K562 (cell line): Measurements from ENCODE around the gene IDH3G. TPM values are rescaled to one million over a fixed set of nuclear protein-coding genes. Genes with fewer than 3 reads are reported as not detected.
A peak's percentile ranks its signal among the peaks of the same experiment; 100 is the strongest.

ENCODE experiments used
- ARID3A ChIP-seq: IDR thresholded peaks from 2 replicates; pipeline ENCODE4 v1.6.1; 2012; ENCODE audit warnings: low read depth, low read length, improper control_type of control experiment, borderline replicate concordance
- GTF2E2 ChIP-seq: fragments of 200-800 bp; sonication (Bioruptor generic); IDR thresholded peaks from 2 replicates; pipeline ENCODE4 v1.6.1; 2016; ENCODE audit warnings: missing genetic modification characterization, missing compliant biosample characterization
- IRF9 ChIP-seq: fragments of 450-650 bp; IDR thresholded peaks from 2 replicates; pipeline ENCODE4 v1.6.1; 2016; ENCODE audit warnings: missing biosample characterization, missing genetic modification characterization
- MBD1 ChIP-seq: fragments of 250-450 bp; sonication (Bioruptor Pico); IDR thresholded peaks from 2 replicates; pipeline ENCODE4 v1.8.0; 2022; ENCODE audit warnings: inconsistent platforms
- THAP7 ChIP-seq: fragments of 250-450 bp; sonication (Bioruptor Pico); IDR thresholded peaks from 2 replicates; pipeline ENCODE4 v1.5.0; 2021
- ZBTB26 ChIP-seq: fragments of 450-650 bp; formaldehyde crosslinking; IDR thresholded peaks from 2 replicates; pipeline ENCODE4 v1.4.0; 2022; ENCODE audit warnings: missing genetic modification characterization
- ZBTB34 ChIP-seq: fragments of 250-450 bp; sonication (Bioruptor Pico); IDR thresholded peaks from 2 replicates; pipeline ENCODE4 v1.8.0; 2021; ENCODE audit warnings: mild to moderate bottlenecking, moderate library complexity
- ZHX1 ChIP-seq: fragments of 150-350 bp; conservative IDR thresholded peaks from 2 replicates; pipeline ENCODE4 v1.6.1; 2014; ENCODE audit warnings: low read length
- ZNF274 ChIP-seq: IDR thresholded peaks from 2 replicates; pipeline ENCODE4 v1.6.1; 2011; ENCODE audit warnings: low read depth, mild to moderate bottlenecking, low read length, moderate library complexity, borderline replicate concordance
- ZNF740 ChIP-seq, 3 experiments: fragments of 200-800 bp in 1 of 3; sonication (Bioruptor generic) in 1 of 3; sonication (generic) in 1 of 3; formaldehyde crosslinking in 1 of 3; IDR thresholded peaks; 2 replicates each; pipeline versions ENCODE4 v1.6.1 to v1.8.0; 2016 to 2022; ENCODE audit warnings: mild to moderate bottlenecking in 2 of 3, missing compliant biosample characterization in 2 of 3, missing genetic modification characterization in 2 of 3, missing genetic modification reagents in 1 of 3
- ZNF764 ChIP-seq: fragments of 250-450 bp; sonication (Bioruptor Pico); IDR thresholded peaks from 2 replicates; pipeline ENCODE4 v1.4.0; 2020; ENCODE audit warnings: low read depth, mild to moderate bottlenecking, moderate library complexity
- polyA plus RNA-seq, 8 experiments: library from polyadenylated mRNA; depleted of rRNA in 4 of 8; stranded (reverse) in 5 of 8; unstranded in 3 of 8; fragments of >200 nt; fragmentation: Nextera tagmentation in 2 of 8; fragmentation: Illumina TruSeq in 1 of 8; extraction: Ambion mirVana in 2 of 8; extraction: Trizol in 1 of 8; gene quantifications; 2 replicates each; pipeline versions ENCODE4 v1.2.1 to v1.2.3, GENCODE V29; 2011 to 2014; ENCODE audit warnings: inconsistent platforms in 1 of 8, missing spikeins in 1 of 8
- total RNA-seq, 7 experiments: library from RNA; depleted of rRNA in 6 of 7; stranded (reverse); fragments of >200 nt in 6 of 7; fragmentation: Illumina TruSeq in 2 of 7; extraction: Trizol in 2 of 7; gene quantifications; 2 replicates each; pipeline versions ENCODE4 v1.2.1 to v1.2.3, GENCODE V29; 2011 to 2021; ENCODE audit warnings: low replicate concordance in 1 of 7

The IDH3G gene
- total and polyA plus RNA-seq, 9 of the 15 experiments (the other 6 are each of a cell fraction or from before 2014, with no cell fraction given) = 24.3 to 72.5 (median 37.9) TPM

GRCh38 chrX:153765138-153766079 lies 28.8 kb downstream of the IDH3G start (continued):
- TF ChIP-seq ZBTB26 (no peak), ZBTB34 (CRISPR knock-in tag) (no peak), MBD1 (CRISPR knock-in tag) (no peak), ZHX1 (no peak), THAP7 (CRISPR knock-in tag) (no peak), ARID3A (no peak), ZNF740 (CRISPR knock-in tag; IDR thresholded peaks at IDR 0.05) (peak; percentile 79), ZNF740 (tag; IDR thresholded peaks at IDR 0.05) (no peak), IRF9 (no peak), GTF2E2 (tag) (0 out of 2 replicates have a peak, but pooled peaks have one; percentile 19), ZNF764 (CRISPR knock-in tag) (no peak), ZNF274 (no peak)
